GM18867 (cell line): ENCODE results near the gene SIRT2.

Source experiments
- ATAC-seq: cut with Tn5 transposase; IDR thresholded peaks from one replicate; pipeline ENCODE4 v1.9.1; 2021; ENCODE audit warnings: mild to moderate bottlenecking, moderate library complexity; ENCODE audit not compliant: unreplicated experiment

The SIRT2 gene

DNA sequence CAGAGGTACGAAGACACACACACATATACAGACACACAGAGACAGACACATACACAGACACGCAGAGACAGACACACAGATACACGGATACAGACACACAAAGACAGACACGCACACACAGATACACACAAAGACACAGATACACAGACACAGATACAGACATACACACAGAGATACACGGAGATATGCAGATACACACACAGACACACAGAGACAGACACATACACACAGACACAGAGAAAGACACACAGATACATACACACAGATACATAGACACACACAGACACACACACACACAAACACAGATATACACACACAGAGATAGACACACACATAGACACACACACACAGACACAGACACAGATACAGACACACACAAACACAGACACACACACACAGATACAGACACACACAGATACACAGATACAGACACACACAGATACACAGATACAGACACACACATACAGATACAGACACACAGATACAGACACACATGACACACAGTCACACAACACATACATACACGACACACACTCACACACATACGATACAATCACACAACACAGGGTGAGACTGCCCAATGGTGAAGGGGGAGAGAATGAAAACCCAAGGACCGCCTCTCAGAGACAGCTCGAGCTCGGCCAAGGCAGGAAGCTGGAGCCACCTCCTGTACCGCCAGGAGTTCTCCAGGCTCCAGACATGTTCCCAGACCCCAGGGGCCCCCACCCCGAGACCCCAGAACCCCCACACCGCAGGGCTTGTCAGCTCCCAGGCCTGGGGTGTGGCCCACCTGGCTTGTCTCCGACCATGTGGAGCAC, 21.4 kb upstream of the SIRT2 start:
- ATAC-seq = no peak

DNA sequence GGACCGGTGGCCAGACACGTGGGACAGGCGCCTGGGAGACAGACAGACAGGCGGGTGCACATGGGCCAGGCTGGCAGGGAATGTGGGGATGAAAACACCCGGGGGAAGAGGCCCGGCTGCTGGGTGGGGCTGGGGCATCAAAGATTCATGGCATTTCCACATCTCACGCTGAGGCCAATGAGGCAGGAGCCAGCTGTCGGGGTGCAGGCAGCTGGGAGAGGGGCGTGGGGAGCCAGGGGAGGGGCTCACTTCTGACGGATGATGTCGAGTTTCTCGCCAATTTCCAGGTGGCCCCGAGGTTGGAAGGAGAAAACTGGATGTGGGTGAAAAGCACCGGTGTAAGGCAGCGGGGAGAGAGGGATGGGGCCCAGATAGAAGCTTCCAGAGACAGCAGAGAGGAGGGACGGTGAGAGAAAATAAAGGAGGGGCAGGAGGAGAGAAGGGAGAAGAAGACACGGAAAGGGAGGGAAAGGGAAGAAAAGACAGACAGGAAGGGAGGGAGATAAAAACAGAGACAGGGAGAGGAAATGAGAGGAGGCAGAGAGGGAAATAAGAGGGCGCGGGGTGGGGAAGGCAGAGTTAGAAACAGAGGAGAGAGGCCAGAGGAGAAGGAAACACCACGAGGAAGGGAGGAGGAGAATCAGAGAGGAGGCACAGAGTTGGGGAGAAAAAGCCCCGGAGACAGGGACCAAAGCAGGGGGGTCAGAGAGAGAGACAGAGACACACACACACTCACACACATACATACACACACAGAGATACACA, 20.6 kb upstream of the SIRT2 start:
- no peak for ATAC-seq

DNA sequence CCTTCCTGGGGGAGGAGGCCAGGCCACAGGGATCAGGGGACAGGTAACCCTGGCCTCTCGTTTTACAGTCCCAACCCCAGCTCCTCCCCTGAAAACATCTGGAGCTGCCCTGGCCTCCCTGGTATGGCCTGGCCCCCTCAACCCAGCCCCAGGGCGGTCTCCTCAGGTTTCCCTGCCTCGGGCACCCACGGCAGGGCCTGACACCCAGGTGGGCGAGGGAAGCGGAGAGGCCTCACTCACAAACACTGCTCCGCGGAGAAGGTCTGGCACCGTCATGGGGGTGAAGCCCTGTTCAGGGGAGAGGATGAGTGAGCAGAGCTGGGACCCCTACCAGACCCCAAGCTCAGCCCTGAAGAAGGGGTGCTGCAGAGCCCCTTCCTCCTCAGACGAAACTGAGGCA, 19.1 kb upstream of the SIRT2 start:
- no peak for ATAC-seq

- no peak for ATAC-seq
These were observed 18.6 kb upstream of the SIRT2 start for GRCh38 chr19:38917921-38918491.

DNA sequence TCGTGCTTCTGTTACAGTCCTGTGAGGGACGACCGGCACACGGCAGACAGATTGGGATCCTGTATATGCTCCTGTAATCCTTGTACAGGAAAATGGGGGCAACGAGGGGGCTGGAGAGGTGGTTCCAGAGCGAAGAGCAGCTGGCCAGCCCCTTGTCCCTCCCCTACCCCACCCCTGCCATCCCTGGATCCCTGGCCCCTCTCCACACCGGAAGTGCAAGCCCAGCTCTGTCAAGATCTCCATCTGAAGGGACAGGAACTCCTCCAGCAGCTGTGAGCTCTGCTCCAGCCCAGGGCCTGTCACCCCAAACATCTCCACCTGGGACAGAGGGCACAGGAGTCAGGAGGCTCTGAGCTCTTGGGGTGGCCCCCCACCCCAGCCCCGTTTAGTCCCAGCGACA, 18.1 kb upstream of the SIRT2 start:
- no peak for ATAC-seq

DNA sequence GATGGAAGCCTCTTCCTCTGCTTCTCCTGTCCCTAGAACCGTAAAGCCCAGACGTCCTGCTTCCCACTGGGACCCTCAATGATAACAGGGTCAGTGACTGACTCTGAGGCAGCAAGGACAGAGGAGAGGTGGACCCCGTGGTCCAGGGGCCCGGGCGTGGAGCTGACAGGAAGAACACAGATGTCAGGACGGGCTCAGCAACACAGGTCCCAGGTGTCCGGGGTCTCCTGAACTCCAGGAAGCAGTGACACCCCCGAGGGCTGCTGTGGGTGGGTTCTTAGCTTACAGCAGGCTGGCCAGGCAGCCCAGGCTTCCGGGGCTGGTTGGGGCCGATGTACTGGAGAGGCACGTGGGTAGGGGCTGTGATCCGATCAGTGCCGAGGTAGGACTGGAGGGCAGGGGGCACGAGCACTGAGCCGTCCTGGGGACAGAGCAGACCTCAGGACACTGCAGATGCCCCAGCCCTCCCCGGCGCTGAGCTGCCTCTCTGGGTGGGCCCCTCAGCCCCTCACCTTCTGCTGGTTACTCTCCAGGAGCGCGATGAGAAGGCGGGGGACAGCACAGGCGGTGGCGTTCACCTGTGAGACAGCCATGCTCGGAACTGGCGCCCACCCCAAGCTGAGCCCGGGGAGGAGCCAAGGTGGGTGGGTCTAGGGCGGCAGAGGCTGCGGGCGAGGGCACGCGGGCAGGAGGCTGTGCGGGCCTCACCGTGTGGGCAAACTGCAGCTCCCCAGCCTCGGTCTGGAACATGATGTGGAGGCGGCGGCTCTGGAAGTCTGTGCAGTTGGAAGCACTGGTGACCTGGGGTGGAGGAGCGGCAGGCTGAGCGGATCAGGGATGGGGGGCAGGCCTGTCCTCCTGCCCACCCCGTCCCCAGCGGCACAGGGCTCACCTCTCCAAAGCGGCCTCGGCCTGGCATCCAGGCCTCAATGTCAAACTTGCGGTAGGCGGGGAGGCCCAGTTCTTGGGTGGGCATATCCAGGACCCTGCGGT, 16.2 kb upstream of the SIRT2 start:
- ATAC-seq = no peak

DNA sequence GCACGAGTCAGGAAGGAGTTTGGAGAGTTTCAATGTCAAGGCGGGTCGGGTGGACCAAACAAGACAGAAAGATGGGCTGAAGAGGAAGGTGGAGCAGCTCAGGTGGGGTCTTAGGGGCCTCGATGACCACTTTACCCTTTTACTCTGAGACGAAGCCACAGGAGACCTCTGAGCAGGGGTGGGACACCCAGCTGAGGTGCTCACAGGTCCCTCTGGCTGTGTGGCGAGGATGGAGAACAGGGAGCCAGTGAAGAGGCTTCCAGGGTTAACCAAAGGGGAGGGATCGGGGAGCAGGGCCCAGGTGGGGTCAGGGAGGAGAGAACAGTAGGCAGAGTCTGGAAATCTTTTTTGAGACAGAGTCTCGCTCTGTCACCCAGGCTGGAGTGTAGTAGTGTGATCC, 14.5 kb upstream of the SIRT2 start:
- ATAC-seq = no peak

GRCh38 chr19:38912600-38913514, 13.4 kb upstream of the SIRT2 start:
- no peak for ATAC-seq

GRCh38 chr19:38911388-38912001, 12.1 kb upstream of the SIRT2 start:
- no peak for ATAC-seq

GRCh38 chr19:38910488-38910887, 11.1 kb upstream of the SIRT2 start:
- ATAC-seq = no peak

- ATAC-seq = no peak
These were observed 9.5 kb upstream of the SIRT2 start for GRCh38 chr19:38908911-38909310.

- ATAC-seq = no peak
These were observed 8.3 kb upstream of the SIRT2 start for GRCh38 chr19:38907670-38908069.

GRCh38 chr19:38907227-38907626, 7.8 kb upstream of the SIRT2 start:
- ATAC-seq = no peak

- no peak for ATAC-seq
These were observed 6.2 kb upstream of the SIRT2 start for GRCh38 chr19:38905620-38906019.

- ATAC-seq = no peak
These were observed 5.4 kb upstream of the SIRT2 start for GRCh38 chr19:38904581-38905539.

DNA sequence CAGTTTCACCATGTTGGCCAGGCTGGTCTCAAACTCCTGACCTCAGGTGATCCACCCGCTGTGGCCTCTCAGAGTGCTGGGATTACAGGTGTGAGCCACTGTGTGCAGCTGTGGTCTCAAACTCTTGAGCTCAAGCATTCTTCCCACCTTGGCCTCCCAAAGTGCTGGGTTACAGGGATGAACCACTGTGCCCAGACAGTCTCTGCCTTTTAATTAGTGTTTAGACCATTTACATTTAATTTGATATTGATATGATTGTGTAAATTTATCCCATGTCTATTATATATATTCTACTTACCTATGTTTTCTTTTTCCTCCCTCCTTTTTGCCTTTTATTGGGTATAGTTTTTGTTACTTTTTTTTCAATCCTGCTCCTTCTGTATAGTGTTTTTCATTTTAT, 2.3 kb upstream of the SIRT2 start:
- ATAC-seq = no peak

DNA sequence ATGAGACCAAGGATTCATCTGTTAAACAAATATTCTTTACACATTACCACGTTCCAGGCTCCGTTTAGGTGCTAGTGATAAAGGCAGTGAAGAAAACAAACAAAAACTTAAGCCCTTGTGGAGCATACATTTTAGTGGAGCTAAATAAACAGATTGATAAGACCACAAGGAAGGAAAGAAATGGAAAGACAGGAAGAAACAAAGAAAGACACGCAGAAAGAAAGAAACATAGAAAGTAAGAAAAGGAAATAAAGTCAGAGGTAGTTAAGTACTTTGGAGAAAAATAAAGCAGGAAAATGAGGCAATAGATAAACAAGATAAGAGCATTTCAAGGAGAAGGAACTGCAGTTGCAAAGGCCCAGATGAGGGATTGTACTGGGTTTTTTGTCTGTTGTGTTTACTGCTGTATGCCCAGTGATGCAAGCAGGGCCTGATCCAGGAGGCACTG, 1.3 kb upstream of the SIRT2 start:
- no peak for ATAC-seq

DNA sequence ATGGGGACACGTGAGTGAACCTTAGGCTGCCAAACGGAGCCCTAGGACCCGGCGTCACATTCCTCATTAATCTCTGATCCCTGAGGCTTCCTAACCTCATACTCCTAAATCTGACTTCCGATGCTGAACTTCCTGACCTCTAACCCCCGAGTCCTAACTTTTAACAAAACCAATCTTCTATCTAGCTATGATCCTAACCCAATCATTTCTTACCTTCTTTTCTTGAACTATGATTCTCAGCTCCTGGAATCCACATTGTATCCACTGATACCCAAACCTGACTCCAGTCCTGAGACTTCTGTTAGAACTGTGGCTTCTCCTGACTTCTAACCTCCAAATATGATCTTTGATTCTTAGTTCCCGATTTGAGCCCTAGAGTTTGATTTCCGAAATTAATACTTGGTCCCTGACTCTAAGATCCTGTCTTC, 798 bp upstream of the SIRT2 start:
- ATAC-seq = no peak
